T-cell (primary cell): ENCODE data around the gene HAUS3. TPM values are rescaled to one million over a fixed set of nuclear protein-coding genes. Genes with fewer than 3 reads are reported as not detected.
A peak's percentile ranks its signal among the peaks of the same experiment; 100 is the strongest.

Source experiments
- ATAC-seq, 4 experiments: fragments of 200-7000 bp in 3 of 4; fragments of 150-1000 bp in 1 of 4; cut with Tn5 transposase; replicated peaks in 1 of 4; 1 replicate in 3 of 4; 2 replicates in 1 of 4; pipeline ENCODE4 v1.10.0; 2021; ENCODE audit warnings: moderate library complexity in 3 of 4, mild to moderate bottlenecking in 2 of 4, moderate number of reproducible peaks in 1 of 4
- CTCF ChIA-PET, 2 donors: fragments of 300-600 bp; sonication (Branson Sonifier 250); formaldehyde crosslinking; loops; one replicate each; lab custom pipeline; 2022; ENCODE audit warnings: antibody characterized with exemption in 2 of 2; lab: Charles Lee
- POLR2A ChIA-PET, 2 donors: fragments of 300-600 bp; sonication (Branson Sonifier 250); formaldehyde crosslinking; loops; one replicate each; lab custom pipeline; 2022; ENCODE audit warnings: antibody characterized with exemption in 2 of 2; lab: Charles Lee
- DNase-seq, 35 experiments: peaks; one replicate each; pipeline versions ENCODE4 v3.0.0 to v3.0.0-alpha.2; 2013 to 2023
- H3K27ac ChIP-seq: one replicate; pipeline ENCODE4 v1.5.1; 2013; ENCODE audit warnings: low read length
- H3K27me3 ChIP-seq, 2 experiments: replicated peaks in 1 of 2; 1 replicate in 1 of 2; 2 replicates in 1 of 2; pipeline versions ENCODE4 v1.6.1 to v1.7.0; 2013; ENCODE audit warnings: low read length in 1 of 2, mixed read lengths in 1 of 2; ENCODE audit not compliant: control insufficient read depth in 2 of 2, insufficient read depth in 2 of 2; ENCODE audit errors: extremely low read depth in 1 of 2
- H3K36me3 ChIP-seq, 2 donors: 1 replicate in 1 of 2; 2 replicates in 1 of 2; pipeline versions ENCODE4 v1.6.1 to v1.7.0; 2013; ENCODE audit warnings: low read length in 1 of 2; ENCODE audit not compliant: control insufficient read depth in 2 of 2, insufficient read depth in 1 of 2; ENCODE audit errors: extremely low read depth in 1 of 2
- H3K4me1 ChIP-seq, 2 experiments: 1 replicate in 1 of 2; 2 replicates in 1 of 2; pipeline versions ENCODE4 v1.6.1 to v1.7.0; 2013; ENCODE audit warnings: low read length in 2 of 2, mixed read lengths in 1 of 2; ENCODE audit not compliant: insufficient read depth in 2 of 2, control insufficient read depth in 1 of 2; ENCODE audit errors: extremely low read depth in 1 of 2
- H3K4me3 ChIP-seq, 2 donors: 1 replicate in 1 of 2; 2 replicates in 1 of 2; pipeline versions ENCODE4 v1.5.1 to v1.7.0; 2013; ENCODE audit warnings: mild to moderate bottlenecking in 2 of 2, low read length in 1 of 2, moderate library complexity in 1 of 2; ENCODE audit not compliant: control insufficient read depth in 1 of 2; ENCODE audit errors: extremely low read depth in 1 of 2
- H3K9me3 ChIP-seq: 2 replicates; pipeline ENCODE4 v1.7.0; 2013
- H3K27ac Mint-ChIP-seq, 2 donors: one replicate each; pipeline ENCODE4 v1.8.0; 2020 to 2021; ENCODE audit warnings: mild to moderate bottlenecking in 2 of 2, mixed read lengths in 2 of 2
- H3K27me3 Mint-ChIP-seq, 2 donors: one replicate each; pipeline ENCODE4 v1.8.0; 2021 to 2022; ENCODE audit warnings: mixed read lengths in 2 of 2
- H3K36me3 Mint-ChIP-seq: one replicate; pipeline ENCODE4 v1.8.0; 2021; ENCODE audit warnings: mixed read lengths
- H3K4me1 Mint-ChIP-seq, 3 donors: one replicate each; pipeline ENCODE4 v1.8.0; 2020 to 2022; ENCODE audit warnings: mixed read lengths in 3 of 3, mild to moderate bottlenecking in 1 of 3
- H3K4me3 Mint-ChIP-seq, 3 donors: one replicate each; pipeline ENCODE4 v1.8.0; 2020 to 2022; ENCODE audit warnings: mild to moderate bottlenecking in 3 of 3, mixed read lengths in 3 of 3, moderate library complexity in 3 of 3
- H3K9me3 Mint-ChIP-seq, 3 donors: one replicate each; pipeline ENCODE4 v1.8.0; 2020 to 2022; ENCODE audit warnings: mixed read lengths in 3 of 3
- WGBS: methylation state at CpG from one replicate; pipeline ENCODE4 v1.1.5; 2013; ENCODE audit warnings: missing lambda C conversion rate; ENCODE audit not compliant: insufficient coverage; 5-methylcytosine and 5-hydroxymethylcytosine counted together
- total RNA-seq, 35 experiments: library from RNA in 6 of 35; stranded (reverse) in 6 of 35; fragments of 120-200 nt in 1 of 35; gene quantifications; one replicate each; pipeline versions ENCODE4 v1.2.1 to v1.2.4 and lab custom pipeline; 2013 to 2026

Gene HAUS3, protein sequence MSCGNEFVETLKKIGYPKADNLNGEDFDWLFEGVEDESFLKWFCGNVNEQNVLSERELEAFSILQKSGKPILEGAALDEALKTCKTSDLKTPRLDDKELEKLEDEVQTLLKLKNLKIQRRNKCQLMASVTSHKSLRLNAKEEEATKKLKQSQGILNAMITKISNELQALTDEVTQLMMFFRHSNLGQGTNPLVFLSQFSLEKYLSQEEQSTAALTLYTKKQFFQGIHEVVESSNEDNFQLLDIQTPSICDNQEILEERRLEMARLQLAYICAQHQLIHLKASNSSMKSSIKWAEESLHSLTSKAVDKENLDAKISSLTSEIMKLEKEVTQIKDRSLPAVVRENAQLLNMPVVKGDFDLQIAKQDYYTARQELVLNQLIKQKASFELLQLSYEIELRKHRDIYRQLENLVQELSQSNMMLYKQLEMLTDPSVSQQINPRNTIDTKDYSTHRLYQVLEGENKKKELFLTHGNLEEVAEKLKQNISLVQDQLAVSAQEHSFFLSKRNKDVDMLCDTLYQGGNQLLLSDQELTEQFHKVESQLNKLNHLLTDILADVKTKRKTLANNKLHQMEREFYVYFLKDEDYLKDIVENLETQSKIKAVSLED
- 10 to 100 TPM; 29.3 to 94.0 (median 31.2) TPM for total RNA-seq
- total RNA-seq (2013): 45.3 TPM
- total RNA-seq (lab: John Stamatoyannopoulos, UW): 6.7 to 30.7 (median 16.1) reads per million in 29 experiments

DNA sequence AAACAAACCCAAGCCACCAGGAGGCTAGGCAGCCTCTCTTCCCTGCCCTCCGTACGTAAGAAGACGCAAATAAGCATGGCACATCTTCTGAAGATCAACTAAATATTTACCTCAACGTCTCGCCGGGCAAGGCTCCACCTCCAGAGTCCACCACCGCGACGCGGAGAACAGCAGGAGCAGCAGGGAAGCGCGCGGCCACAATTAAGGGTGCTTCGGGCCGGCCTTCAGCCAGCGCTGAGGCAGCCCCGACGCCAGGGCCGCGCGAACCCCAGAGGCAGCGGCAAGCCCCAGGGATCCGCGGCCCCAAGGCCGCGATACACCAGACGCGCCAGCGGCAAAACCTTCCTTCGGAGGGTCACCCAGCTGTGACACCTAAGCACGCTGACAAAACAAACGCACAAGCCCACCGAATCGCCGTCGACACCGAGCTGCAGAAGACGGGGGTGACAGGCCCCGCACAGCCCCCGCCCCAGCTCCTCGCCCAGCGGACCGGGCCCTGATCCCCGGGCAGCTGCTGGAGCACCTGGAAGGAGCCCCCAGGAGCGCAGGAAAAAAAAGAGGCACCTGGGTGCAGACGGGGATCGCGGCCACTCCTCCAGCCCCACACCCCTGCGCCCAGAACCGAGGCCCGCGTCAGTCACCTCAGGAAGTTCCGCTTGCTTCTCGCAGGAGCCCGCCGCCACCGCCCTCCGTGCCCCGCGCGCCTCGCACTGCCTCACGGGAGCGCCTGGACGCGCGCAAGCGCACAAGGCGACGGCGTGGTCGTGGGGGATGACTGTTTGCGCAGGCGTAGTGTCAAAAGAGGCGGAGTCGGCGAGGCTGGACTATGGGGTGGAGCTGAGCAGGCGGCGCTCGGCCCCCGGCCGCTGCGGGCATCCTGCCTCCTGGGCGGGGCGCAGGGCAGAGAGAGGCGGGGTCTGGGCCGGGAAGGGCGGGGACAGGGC is at the start of gene HAUS3, which contains the start of gene POLN:
Gene HAUS3, minus strand, starts transcription at position 712 of the 944 bp plus-strand sequence. CDS start 1,175 bp downstream, outside the sequence.
Gene POLN, minus strand, starts transcription at position 712 of the 944 bp plus-strand sequence. CDS start 12,890 bp downstream, outside the sequence.
- peak within 1 kb of the TSS; percentile 89 to 95 for H3K4me3 ChIP-seq
- no peaks in the 10 kb centered on the region for H3K27me3 ChIP-seq
- H3K36me3 ChIP-seq: peaks cover 0 to 10% of the 10 kb centered on the region in 2 donors
- ATAC-seq (peak; percentile 88 to 97 (median 94)), DNase-seq (peak; percentile 95 to 100 (median 98))
- ChIA-PET POLR2A (interaction anchor here (0.6 to 2.0 kb wide), 9 partner anchors 11 to 570 kb away, joined by 3 to 14 read pairs (median 3); partner anchors contain the start of gene MXD4 (in 1 of the 2)), CTCF (interaction anchor here (0.6 to 1.9 kb wide), 10 partner anchors 18 to 177 kb away, joined by 3 to 8 read pairs (median 4); partner anchors contain the start of genes CFAP99 (in 1 of the 2) and MXD4 (in 1 of the 2))
- H3K27ac Mint-ChIP-seq: peak within 1 kb of the TSS; percentile 83 to 85
- H3K4me1 ChIP-seq: peaks cover 19 to 27% of the 10 kb centered on the region in 2 experiments
- no peaks in the 10 kb centered on the region for H3K27me3 Mint-ChIP-seq
- no peaks in the 10 kb centered on the region for H3K9me3 Mint-ChIP-seq
- H3K36me3 Mint-ChIP-seq: peaks cover 25% of the 10 kb centered on the region
- under 1% methylated on average over 83 of the region's 88 CpGs for WGBS
- peak within 1 kb of the TSS; percentile 77 for H3K27ac ChIP-seq
- H3K4me3 Mint-ChIP-seq: peak within 1 kb of the TSS; percentile 87 to 93 (median 92)
- H3K4me1 Mint-ChIP-seq: peaks cover 57 to 66% (median 63%) of the 10 kb centered on the region in 3 donors
- no peaks in the 10 kb centered on the region for H3K9me3 ChIP-seq

DNA sequence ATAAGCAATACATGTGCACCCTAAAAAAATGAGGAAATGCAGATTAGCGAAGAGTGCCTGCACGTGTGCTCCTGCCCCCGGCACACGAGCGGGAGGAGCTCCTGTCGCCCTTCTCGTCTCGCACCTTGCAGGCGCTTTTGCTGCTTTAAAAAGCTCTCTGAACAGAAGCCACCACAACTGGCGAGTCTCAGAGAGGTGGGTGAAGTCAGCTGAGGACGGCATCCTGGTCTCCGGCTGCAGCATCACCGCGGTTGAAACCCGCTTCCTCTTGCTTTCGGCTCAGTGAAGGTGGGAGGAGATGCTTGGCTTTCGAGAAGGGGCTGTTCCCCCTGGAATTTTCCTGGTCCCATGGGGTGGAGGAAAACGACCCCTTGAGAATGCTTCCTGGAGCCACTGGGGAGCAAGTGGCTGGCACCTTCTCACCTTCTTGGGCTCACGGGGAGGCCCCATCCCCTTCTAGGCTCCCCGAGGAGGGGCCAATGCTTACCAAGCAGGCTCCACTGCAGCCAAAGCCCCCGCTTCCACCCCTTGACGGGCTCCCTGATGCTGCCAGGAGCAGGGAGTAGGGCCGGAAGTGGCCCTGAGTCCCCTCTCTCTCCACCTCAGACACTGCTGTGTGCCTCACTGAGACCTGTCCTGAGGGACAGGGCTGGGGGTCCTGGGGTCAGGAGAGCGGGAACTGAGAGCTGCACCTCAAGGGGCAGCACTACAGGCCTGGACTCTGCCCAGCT is 49.2 kb upstream of the HAUS3 start:
- POLR2A ChIA-PET: interaction anchor here in 1 of 2 donors (0.6 to 2.9 kb wide), 8 partner anchors 9 to 178 kb away, joined by 3 to 33 read pairs (median 4); partner anchors contain the start of genes CFAP99, MXD4 and RNF4
- DNase-seq: peak; percentile 48 to 93 (median 84)
- Mint-ChIP-seq H3K27ac (peak overlapping the region; percentile 96 to 98), H3K9me3 (peaks cover 0 to 6% (median 0%) of the 10 kb centered on the region in 3 donors), H3K4me3 (peak overlapping the region; percentile 56 to 79 (median 65)), H3K27me3 (no peaks in the 10 kb centered on the region), H3K4me1 (peaks cover 42 to 60% (median 55%) of the 10 kb centered on the region in 3 donors), H3K36me3 (peaks cover 4% of the 10 kb centered on the region)
- ATAC-seq: peak; percentile 92 to 94 (median 93)
- H3K27ac ChIP-seq: peak overlapping the region; percentile 96
- H3K9me3 ChIP-seq: no peaks in the 10 kb centered on the region
- WGBS: 8% methylated on average over 20 of the region's 24 CpGs
- H3K27me3 ChIP-seq: no peaks in the 10 kb centered on the region
- H3K4me1 ChIP-seq: peaks cover 32 to 68% of the 10 kb centered on the region in 2 experiments
- H3K36me3 ChIP-seq: no peaks in the 10 kb centered on the region
- CTCF ChIA-PET: interaction anchor here in 1 of 2 donors (0.6 to 2.1 kb wide), 10 partner anchors 9 to 175 kb away, joined by 3 to 28 read pairs (median 3); partner anchors contain the start of genes CFAP99, HAUS3, MXD4 and POLN
- H3K4me3 ChIP-seq: peak overlapping the region; percentile 15 to 42

DNA sequence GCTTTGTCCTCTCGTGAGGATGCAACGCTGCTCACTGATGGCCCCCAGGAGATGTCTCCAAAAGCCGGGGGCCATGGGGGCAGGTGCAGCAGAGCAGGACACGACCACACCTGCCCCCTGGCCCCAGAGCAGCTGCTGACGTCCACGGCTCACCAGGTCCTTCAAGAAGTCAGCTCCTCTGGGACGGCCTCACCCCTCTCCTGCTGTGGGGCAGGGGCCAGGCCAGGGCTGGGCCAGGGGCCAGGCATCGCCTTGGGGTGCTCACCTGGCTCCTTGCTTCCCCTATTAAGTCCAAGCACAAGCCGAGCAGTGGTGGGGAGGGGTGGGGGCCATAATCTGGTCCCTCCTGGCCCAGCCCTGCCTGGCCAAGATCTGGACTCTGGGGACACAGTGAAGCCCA is 48.6 kb upstream of the HAUS3 start:
- ATAC-seq: no peak
- Histone ChIP-seq H3K36me3 (no peaks in the 10 kb centered on the region), H3K4me3 (peak overlapping the region in 1 of 2 donors; percentile 26), H3K4me1 (peaks cover 27 to 68% of the 10 kb centered on the region in 2 experiments), H3K9me3 (no peaks in the 10 kb centered on the region), H3K27ac (peak overlapping the region; percentile 96), H3K27me3 (no peaks in the 10 kb centered on the region)
- H3K36me3 Mint-ChIP-seq: peaks cover 4% of the 10 kb centered on the region
- DNase-seq: no peak
- H3K4me3 Mint-ChIP-seq: peak overlapping the region; percentile 56 to 79 (median 65)
- peaks cover 0 to 6% (median 0%) of the 10 kb centered on the region in 3 donors for H3K9me3 Mint-ChIP-seq
- POLR2A ChIA-PET: interaction anchor here in 1 of 2 donors (0.6 to 2.9 kb wide), 5 partner anchors 8 to 131 kb away, joined by 3 to 33 read pairs (median 5); partner anchors contain the start of gene MXD4
- H3K27me3 Mint-ChIP-seq: no peaks in the 10 kb centered on the region
- peaks cover 36 to 58% (median 53%) of the 10 kb centered on the region in 3 donors for H3K4me1 Mint-ChIP-seq
- peak overlapping the region; percentile 96 to 98 for H3K27ac Mint-ChIP-seq
- 86% methylated on average over 5 of the region's 9 CpGs for WGBS
- CTCF ChIA-PET: interaction anchor here in 1 of 2 donors (1.0 to 2.1 kb wide), 8 partner anchors 9 to 175 kb away, joined by 3 to 28 read pairs (median 4); partner anchors contain the start of genes CFAP99, HAUS3, POLN and ZFYVE28

DNA sequence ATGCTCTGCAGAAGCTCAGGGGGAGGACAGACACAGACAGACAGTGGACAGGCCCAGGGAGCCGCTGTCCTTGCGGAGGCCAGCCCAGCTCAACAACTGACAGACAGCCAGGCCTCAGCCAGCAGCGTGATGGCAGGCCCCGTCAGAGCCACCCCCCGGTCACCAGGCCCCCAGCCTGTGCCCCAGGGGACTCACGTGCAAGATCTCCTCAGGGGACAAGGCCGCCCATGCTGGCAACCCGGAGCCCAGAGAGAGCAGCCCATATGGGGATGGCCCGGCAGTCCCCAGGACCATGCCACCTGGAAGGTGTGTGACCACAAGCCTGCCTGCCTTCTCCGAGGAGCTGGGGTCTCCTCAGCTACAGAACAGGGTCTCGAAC is 48.0 kb upstream of the HAUS3 start:
- no peak for ATAC-seq
- WGBS: 96% methylated on average over 11 of the region's 11 CpGs
- Histone ChIP-seq H3K4me1 (peaks cover 27 to 68% of the 10 kb centered on the region in 2 experiments), H3K27me3 (no peaks in the 10 kb centered on the region), H3K36me3 (peaks cover 0 to 2% of the 10 kb centered on the region in 2 donors), H3K27ac (peak overlapping the region; percentile 96), H3K9me3 (no peaks in the 10 kb centered on the region), H3K4me3 (no peak overlapping the region)
- Mint-ChIP-seq H3K4me3 (peak overlapping the region in 1 of 3 donors; percentile 79), H3K9me3 (peaks cover 0 to 6% (median 0%) of the 10 kb centered on the region in 3 donors), H3K36me3 (peaks cover 4% of the 10 kb centered on the region), H3K27me3 (no peaks in the 10 kb centered on the region), H3K4me1 (peaks cover 32 to 58% (median 53%) of the 10 kb centered on the region in 3 donors), H3K27ac (peak overlapping the region; percentile 96 to 98)
- DNase-seq: no peak
- CTCF ChIA-PET: interaction anchor here in 1 of 2 donors (1.4 to 2.1 kb wide), 2 partner anchors 8 to 48 kb away, joined by 3 to 28 read pairs; partner anchors contain the start of genes HAUS3 and POLN
- POLR2A ChIA-PET: interaction anchor here in 1 of 2 donors (2.9 kb wide), 1 partner anchor 8 kb away, joined by 33 read pairs; no protein-coding TSS in a partner anchor
